Effector memory CD8-positive, alpha-beta T cell (primary cell): Measurements from ENCODE around the gene SOD2.
A peak's percentile ranks its signal among the peaks of the same experiment; 100 is the strongest.
"Not testable (repeated sequence)": the region's sequence is repeated elsewhere in the genome, so short reads cannot be mapped to it uniquely, and the experiment has no call there.

Experiments
- ATAC-seq: fragments of 150-1000 bp; cut with Tn5 transposase; replicated peaks from 2 replicates; pipeline ENCODE4 v1.10.0; 2021; ENCODE audit warnings: mild to moderate bottlenecking, moderate library complexity
- DNase-seq, 3 experiments: peaks; one replicate each; pipeline ENCODE4 v3.0.0; 2021
- H3K27ac Mint-ChIP-seq, 2 donors: one replicate each; pipeline ENCODE4 v1.8.0; 2022; ENCODE audit warnings: mild to moderate bottlenecking in 2 of 2, mixed read lengths in 2 of 2, moderate library complexity in 2 of 2
- H3K27me3 Mint-ChIP-seq, 2 donors: one replicate each; pipeline ENCODE4 v1.8.0; 2022; ENCODE audit warnings: mixed read lengths in 2 of 2
- H3K36me3 Mint-ChIP-seq: one replicate; pipeline ENCODE4 v1.8.0; 2022; ENCODE audit warnings: mild to moderate bottlenecking, moderate library complexity, mixed read lengths; ENCODE audit not compliant: insufficient read depth
- H3K4me1 Mint-ChIP-seq, 2 donors: one replicate each; pipeline ENCODE4 v1.8.0; 2022; ENCODE audit warnings: low read depth in 2 of 2, mixed read lengths in 2 of 2
- H3K4me3 Mint-ChIP-seq, 2 donors: one replicate each; pipeline ENCODE4 v1.8.0; 2022; ENCODE audit warnings: mild to moderate bottlenecking in 2 of 2, mixed read lengths in 2 of 2, moderate library complexity in 2 of 2
- H3K9me3 Mint-ChIP-seq, 2 donors: one replicate each; pipeline ENCODE4 v1.8.0; 2022; ENCODE audit warnings: mixed read lengths in 2 of 2

The SOD2 gene

GRCh38 chr6:159710603-159711002 lies 17.6 kb upstream of the SOD2 start:
- H3K27ac Mint-ChIP-seq, H3K4me3 Mint-ChIP-seq, H3K9me3 Mint-ChIP-seq, H3K27me3 Mint-ChIP-seq, H3K36me3 Mint-ChIP-seq, H3K4me1 Mint-ChIP-seq, ATAC-seq, DNase-seq: not testable (repeated sequence)

- H3K4me3 Mint-ChIP-seq: no peak overlapping the region
- ATAC-seq (no peak), DNase-seq (no peak)
- no peaks in the 10 kb centered on the region for H3K9me3 Mint-ChIP-seq
- peaks cover 0 to 3% of the 10 kb centered on the region in 2 donors for H3K4me1 Mint-ChIP-seq
- no peak overlapping the region for H3K27ac Mint-ChIP-seq
- H3K36me3 Mint-ChIP-seq: no peaks in the 10 kb centered on the region
- H3K27me3 Mint-ChIP-seq: no peaks in the 10 kb centered on the region
These were observed 8.5 kb upstream of the SOD2 start for GRCh38 chr6:159701413-159701999.

- no peaks in the 10 kb centered on the region for H3K9me3 Mint-ChIP-seq
- H3K4me3 Mint-ChIP-seq: no peak overlapping the region
- H3K27me3 Mint-ChIP-seq: no peaks in the 10 kb centered on the region
- DNase-seq (no peak), ATAC-seq (no peak)
- peaks cover 0 to 3% of the 10 kb centered on the region in 2 donors for H3K4me1 Mint-ChIP-seq
- H3K36me3 Mint-ChIP-seq: no peaks in the 10 kb centered on the region
- H3K27ac Mint-ChIP-seq: no peak overlapping the region
These were observed 7.9 kb upstream of the SOD2 start for GRCh38 chr6:159700970-159701369.

GRCh38 chr6:159695984-159696383 lies 2.9 kb upstream of the SOD2 start:
- Mint-ChIP-seq H3K9me3 (no peaks in the 10 kb centered on the region), H3K4me3 (no peak overlapping the region), H3K27ac (peak overlapping the region in 1 of 2 donors; percentile 54), H3K27me3 (no peaks in the 10 kb centered on the region), H3K36me3 (peaks cover 17% of the 10 kb centered on the region), H3K4me1 (peaks cover 20 to 26% of the 10 kb centered on the region in 2 donors)
- ATAC-seq (no peak), DNase-seq (no peak)

DNA sequence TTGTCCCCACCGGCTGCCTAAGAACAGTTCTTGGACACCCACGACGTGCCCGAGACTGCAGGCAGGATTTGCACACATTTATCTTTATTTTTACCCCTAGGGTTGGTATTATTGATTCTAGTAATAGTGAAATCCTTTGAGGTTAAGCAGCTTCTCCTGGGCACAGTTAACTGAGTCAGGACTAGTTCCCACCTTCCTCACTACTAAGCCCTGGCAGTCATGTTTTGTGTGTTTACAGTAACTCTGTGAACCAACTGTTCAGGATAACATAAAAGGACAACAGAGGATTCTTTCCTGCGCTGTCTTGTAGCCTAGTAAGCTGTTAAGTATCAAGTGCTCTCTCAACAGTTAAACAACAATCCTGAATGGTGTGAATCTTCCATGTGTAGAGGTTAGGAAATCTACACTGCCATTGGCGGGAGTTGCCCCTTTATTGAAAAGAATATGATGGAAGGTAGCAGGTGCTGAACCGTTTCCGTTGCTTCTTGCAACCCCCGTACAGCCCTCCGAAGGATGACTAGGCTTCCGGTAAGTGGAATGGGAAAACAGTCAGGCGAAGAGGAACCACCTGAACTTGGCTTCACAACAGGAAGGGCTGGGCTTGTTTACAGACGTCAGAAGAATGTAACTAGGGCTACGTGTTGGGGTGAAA lies 979 bp upstream of the SOD2 start:
- Mint-ChIP-seq H3K27ac (peak overlapping the region; percentile 82 to 90), H3K36me3 (peaks cover 30% of the 10 kb centered on the region), H3K4me1 (peaks cover 23 to 33% of the 10 kb centered on the region in 2 donors), H3K9me3 (no peaks in the 10 kb centered on the region), H3K27me3 (no peaks in the 10 kb centered on the region), H3K4me3 (peak overlapping the region; percentile 83 to 88)
- peak in 2 of 3 experiments; percentile 19 to 24 for DNase-seq
- ATAC-seq: peak; percentile 10

GRCh38 chr6:159692303-159693127 lies 526 bp downstream of the SOD2 start:
- peak overlapping the region; percentile 89 to 90 for H3K27ac Mint-ChIP-seq
- H3K27me3 Mint-ChIP-seq: no peaks in the 10 kb centered on the region
- H3K4me3 Mint-ChIP-seq: peak overlapping the region; percentile 83 to 88
- peak; percentile 33 to 48 (median 39) for DNase-seq
- H3K36me3 Mint-ChIP-seq: peaks cover 38% of the 10 kb centered on the region
- H3K4me1 Mint-ChIP-seq: peaks cover 28 to 40% of the 10 kb centered on the region in 2 donors
- H3K9me3 Mint-ChIP-seq: no peaks in the 10 kb centered on the region
- peak; percentile 38 for ATAC-seq

DNA sequence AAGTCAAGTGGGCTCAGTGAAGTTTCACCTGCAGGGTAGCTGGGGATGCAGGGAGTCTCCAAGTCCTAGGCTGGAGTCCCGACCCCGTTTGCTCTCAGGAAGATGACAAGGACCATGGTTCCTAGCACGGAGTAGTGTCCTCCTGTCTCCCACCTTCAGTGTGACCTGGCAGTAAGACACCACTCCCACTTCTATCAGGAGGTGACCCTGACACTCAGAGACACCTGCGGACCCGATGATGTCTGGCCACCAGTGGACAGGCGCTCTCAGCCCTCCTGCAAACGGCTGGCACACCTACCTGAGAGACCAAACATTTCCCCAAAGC lies 1.1 kb downstream of the SOD2 start:
- Mint-ChIP-seq H3K4me3 (peak overlapping the region; percentile 83 to 88), H3K9me3 (no peaks in the 10 kb centered on the region), H3K27me3 (no peaks in the 10 kb centered on the region), H3K4me1 (peaks cover 28 to 42% of the 10 kb centered on the region in 2 donors), H3K36me3 (peaks cover 44% of the 10 kb centered on the region), H3K27ac (peak overlapping the region; percentile 89 to 90)
- no peak for DNase-seq
- ATAC-seq: no peak

GRCh38 chr6:159691133-159691962 lies 1.7 kb downstream of the SOD2 start:
- H3K27me3 Mint-ChIP-seq: no peaks in the 10 kb centered on the region
- H3K4me1 Mint-ChIP-seq: peaks cover 28 to 46% of the 10 kb centered on the region in 2 donors
- peak overlapping the region; percentile 89 to 90 for H3K27ac Mint-ChIP-seq
- peak overlapping the region; percentile 83 to 88 for H3K4me3 Mint-ChIP-seq
- no peaks in the 10 kb centered on the region for H3K9me3 Mint-ChIP-seq
- H3K36me3 Mint-ChIP-seq: peaks cover 50% of the 10 kb centered on the region
- no peak for ATAC-seq
- peak; percentile 25 to 50 (median 32) for DNase-seq

GRCh38 chr6:159690135-159690534 lies 2.9 kb downstream of the SOD2 start:
- DNase-seq, H3K27me3 Mint-ChIP-seq, H3K27ac Mint-ChIP-seq, H3K4me3 Mint-ChIP-seq, H3K9me3 Mint-ChIP-seq, ATAC-seq: not testable (repeated sequence)
- Mint-ChIP-seq H3K4me1 (peaks cover 30 to 46% of the 10 kb centered on the region in 2 donors), H3K36me3 (peaks cover 59% of the 10 kb centered on the region)

DNA sequence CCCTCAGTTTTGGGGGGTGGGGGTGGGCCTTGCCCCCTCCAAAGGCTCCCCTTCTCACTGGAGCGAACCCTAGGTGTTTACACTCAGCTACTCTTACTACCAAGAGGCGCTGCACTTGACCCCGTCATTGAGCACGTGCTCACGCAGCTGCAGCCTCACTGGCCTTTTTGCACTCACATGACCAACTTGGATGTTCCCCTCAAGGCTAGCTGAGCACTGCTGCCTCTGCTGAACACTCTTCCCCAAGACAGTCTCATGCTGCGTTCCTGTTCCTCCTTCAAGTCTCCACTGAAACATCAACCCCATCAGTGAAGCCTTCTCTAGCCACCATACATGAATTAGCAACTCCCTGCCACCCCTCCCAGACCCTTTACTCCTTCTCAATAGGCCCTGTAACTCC lies 4.0 kb downstream of the SOD2 start:
- H3K9me3 Mint-ChIP-seq: no peaks in the 10 kb centered on the region
- DNase-seq (no peak), ATAC-seq (no peak)
- H3K36me3 Mint-ChIP-seq: peaks cover 67% of the 10 kb centered on the region
- no peak overlapping the region for H3K4me3 Mint-ChIP-seq
- no peak overlapping the region for H3K27ac Mint-ChIP-seq
- no peaks in the 10 kb centered on the region for H3K27me3 Mint-ChIP-seq
- peaks cover 25 to 37% of the 10 kb centered on the region in 2 donors for H3K4me1 Mint-ChIP-seq

- Mint-ChIP-seq H3K27me3 (no peaks in the 10 kb centered on the region), H3K9me3 (no peaks in the 10 kb centered on the region), H3K36me3 (peaks cover 71% of the 10 kb centered on the region), H3K4me3 (no peak overlapping the region), H3K4me1 (peaks cover 21 to 34% of the 10 kb centered on the region in 2 donors), H3K27ac (peak overlapping the region in 1 of 2 donors; percentile 7)
- ATAC-seq (no peak), DNase-seq (no peak)
These were observed 4.7 kb downstream of the SOD2 start for GRCh38 chr6:159688266-159688905.

DNA sequence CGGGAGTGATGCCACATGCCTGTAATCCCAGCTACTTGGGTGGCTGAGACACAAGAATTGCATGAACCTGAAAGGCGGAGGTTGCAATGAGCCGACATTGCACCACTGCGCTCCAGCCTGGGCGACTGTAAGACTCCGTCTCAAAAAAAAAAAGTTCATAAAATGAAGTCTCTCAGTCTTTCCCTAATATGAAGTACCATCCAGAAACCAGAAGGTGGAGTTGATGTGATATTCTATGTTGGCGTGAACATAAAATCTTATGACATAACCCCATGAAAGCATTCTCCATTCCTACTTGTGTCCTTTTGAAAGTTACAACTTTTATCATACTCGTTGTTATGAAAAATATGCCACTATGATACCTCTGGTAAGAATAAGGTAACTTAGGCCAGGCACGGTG lies 5.7 kb downstream of the SOD2 start:
- H3K27ac Mint-ChIP-seq: no peak overlapping the region
- peaks cover 73% of the 10 kb centered on the region for H3K36me3 Mint-ChIP-seq
- H3K4me3 Mint-ChIP-seq: no peak overlapping the region
- H3K9me3 Mint-ChIP-seq: no peaks in the 10 kb centered on the region
- no peaks in the 10 kb centered on the region for H3K27me3 Mint-ChIP-seq
- H3K4me1 Mint-ChIP-seq: peaks cover 21 to 32% of the 10 kb centered on the region in 2 donors
- DNase-seq (no peak), ATAC-seq (no peak)

DNA sequence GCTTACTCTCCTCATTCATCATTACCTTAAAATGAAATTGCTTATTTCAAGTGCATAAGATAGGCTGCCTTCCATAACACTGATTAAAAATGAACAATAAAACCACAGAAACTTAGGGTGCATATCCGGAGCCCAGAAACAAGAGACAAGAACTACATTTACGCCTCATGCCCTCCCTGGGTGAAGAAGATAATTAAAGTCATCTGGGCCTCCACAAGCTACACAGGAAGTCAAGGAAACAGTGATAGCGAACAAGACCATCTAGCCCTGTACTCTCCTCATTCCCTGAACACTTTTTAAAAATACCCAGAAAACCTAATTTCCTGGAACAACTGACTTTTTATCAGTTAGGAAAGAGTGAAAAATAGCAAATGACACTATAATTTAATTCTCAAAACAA lies 6.3 kb downstream of the SOD2 start:
- Mint-ChIP-seq H3K27me3 (no peaks in the 10 kb centered on the region), H3K4me3 (no peak overlapping the region), H3K9me3 (no peaks in the 10 kb centered on the region), H3K4me1 (peaks cover 15 to 26% of the 10 kb centered on the region in 2 donors), H3K36me3 (peaks cover 76% of the 10 kb centered on the region), H3K27ac (no peak overlapping the region)
- DNase-seq (no peak), ATAC-seq (no peak)
